Sigmoid colon (tissue), 4 donors: ENCODE results near the gene SPOCK1.

Experiments used
- CTCF ChIP-seq, 4 experiments: fragments of 450-650 bp in 3 of 4; fragments of 200-600 bp in 1 of 4; IDR thresholded peaks; one replicate each; pipeline ENCODE4 v1.5.1; 2016 to 2019; ENCODE audit warnings: antibody characterized with exemption in 4 of 4, mild to moderate bottlenecking in 3 of 4, moderate library complexity in 2 of 4
- POLR2A ChIP-seq, 2 donors: fragments of 450-650 bp; IDR thresholded peaks; one replicate each; pipeline ENCODE4 v1.6.1; 2016; ENCODE audit warnings: antibody characterized with exemption in 2 of 2, mild to moderate bottlenecking in 2 of 2, moderate library complexity in 2 of 2
- POLR2AphosphoS5 ChIP-seq, 4 donors: sonication (generic); formaldehyde crosslinking; IDR thresholded peaks; one replicate each; pipeline ENCODE4 v1.6.1; 2017; ENCODE audit warnings: antibody characterized with exemption in 4 of 4

GRCh38 chr5:137521246-137521645 lies 22.1 kb upstream of the SPOCK1 start:
- TF ChIP-seq CTCF (IDR thresholded peaks at IDR 0.05) (no peak), POLR2A (IDR thresholded peaks at IDR 0.05) (no peak), POLR2AphosphoS5 (IDR thresholded peaks at IDR 0.05) (no peak)
